ENCODE results near the gene SVOPL.

- TF ChIP-seq GATA2 (IDR thresholded peaks at IDR 0.05; ENCODE audit: low read depth, low read length) (no peak), GATA3 (IDR thresholded peaks at IDR 0.05; ENCODE audit: low read depth, low read length) (no peak)
Measured at GRCh38 chr7:138668229-138668596, 32.9 kb downstream of the SVOPL start.
